ENCODE data around the gene MRM3. TPM values are rescaled to one million over a fixed set of nuclear protein-coding genes. Genes with fewer than 3 reads are reported as not detected.

The MRM3 gene
- total and polyA plus RNA-seq, 4 donors, result 8.5 to 17.5 (median 15.4) TPM

DNA sequence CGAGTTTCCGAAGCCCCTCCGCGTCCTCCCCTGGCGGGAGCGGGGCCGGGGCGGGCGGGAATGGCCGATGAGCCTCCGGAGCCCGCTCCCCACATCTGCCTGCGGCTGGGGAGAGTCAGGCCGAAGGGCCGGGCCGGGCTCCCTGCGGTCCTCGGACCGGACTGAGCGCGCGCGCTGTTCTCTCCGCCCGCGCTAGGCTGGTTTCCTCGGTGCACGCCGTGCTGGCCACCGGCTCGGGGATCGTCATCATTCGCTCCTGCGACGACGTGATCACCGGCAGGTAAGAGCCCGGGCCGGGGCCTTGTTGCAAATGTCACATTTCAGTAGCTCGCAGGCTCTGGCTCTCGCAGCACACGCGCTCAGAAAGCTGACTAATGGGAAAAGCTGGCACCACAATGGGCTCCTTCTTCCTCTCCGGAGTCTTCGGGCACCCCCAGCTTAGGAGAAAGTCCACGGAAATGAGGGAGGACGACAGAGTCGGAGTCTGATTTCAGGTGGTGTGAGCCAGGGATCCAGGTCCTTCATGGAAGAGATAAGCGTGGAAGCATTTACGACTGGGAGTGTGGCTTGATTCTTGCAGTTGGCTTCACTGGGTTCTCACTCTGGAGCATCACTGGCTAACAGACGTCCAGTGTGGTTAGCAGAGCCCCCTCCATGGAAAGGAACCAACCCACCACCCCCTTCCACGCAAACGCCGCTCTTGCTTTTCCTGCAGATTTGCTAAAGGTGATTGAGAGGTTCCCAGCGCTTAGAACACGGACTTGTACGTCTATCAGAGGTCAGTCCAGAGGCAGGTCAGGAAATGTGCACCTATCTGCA lies 49.0 kb upstream of the MRM3 start:
- no peak for DNase-seq (ENCODE audit: low spot score)
- H3K36me3 ChIP-seq (ENCODE audit: control insufficient read depth in 4 of 4, insufficient read depth in 3 of 4, low read depth in 1 of 4, low read length in 3 of 4), result no peaks in the 10 kb centered on the region
- H3K9ac ChIP-seq (ENCODE audit: low read depth in 1 of 2, low read length in 2 of 2), result peak overlapping the region in 1 of 2 donors; percentile 4
- WGBS, result 11% methylated on average over 57 of the region's 57 CpGs
- peak overlapping the region; percentile 44 to 91 (median 54) for H3K4me3 ChIP-seq (ENCODE audit: low read depth in 1 of 3, low read length in 3 of 3)
- H3K9me3 ChIP-seq (ENCODE audit: control insufficient read depth in 4 of 4, low read length in 3 of 4), result no peaks in the 10 kb centered on the region
- H3K27me3 ChIP-seq (ENCODE audit: control insufficient read depth in 4 of 4, insufficient read depth in 4 of 4, low read length in 3 of 4), result no peaks in the 10 kb centered on the region
- H3K27ac ChIP-seq (ENCODE audit: low read depth in 1 of 2, low read length in 2 of 2), result peak overlapping the region in 1 of 2 donors; percentile 25
- TF ChIP-seq TAF1 (conservative IDR thresholded peaks at IDR 0.05) (no peak), FOXA2 (IDR thresholded peaks at IDR 0.05) (no peak), EGR1 (IDR thresholded peaks at IDR 0.05; ENCODE audit: low read depth in 2 of 2) (no peak), HNF4G (IDR thresholded peaks at IDR 0.05) (no peak), SP1 (IDR thresholded peaks at IDR 0.05) (no peak), FOXA1 (IDR thresholded peaks at IDR 0.05) (no peak), RXRA (IDR thresholded peaks at IDR 0.05) (no peak), GABPA (IDR thresholded peaks at IDR 0.05 in 1 of 2, conservative IDR thresholded peaks at IDR 0.05 in 1 of 2) (no peak), JUND (IDR thresholded peaks at IDR 0.05) (no peak), HNF4A (conservative IDR thresholded peaks at IDR 0.05) (no peak), NR2F2 (IDR thresholded peaks at IDR 0.05) (no peak), RAD21 (IDR thresholded peaks at IDR 0.05) (no peak), YY1 (IDR thresholded peaks at IDR 0.05) (no peak)
- TF ChIP-seq, protein P1, sequence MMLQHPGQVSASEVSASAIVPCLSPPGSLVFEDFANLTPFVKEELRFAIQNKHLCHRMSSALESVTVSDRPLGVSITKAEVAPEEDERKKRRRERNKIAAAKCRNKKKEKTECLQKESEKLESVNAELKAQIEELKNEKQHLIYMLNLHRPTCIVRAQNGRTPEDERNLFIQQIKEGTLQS (IDR thresholded peaks at IDR 0.05), result no peak
- TF ChIP-seq, protein P2, sequence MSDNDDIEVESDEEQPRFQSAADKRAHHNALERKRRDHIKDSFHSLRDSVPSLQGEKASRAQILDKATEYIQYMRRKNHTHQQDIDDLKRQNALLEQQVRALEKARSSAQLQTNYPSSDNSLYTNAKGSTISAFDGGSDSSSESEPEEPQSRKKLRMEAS (IDR thresholded peaks at IDR 0.05), result no peak
- TF ChIP-seq, protein P3, sequence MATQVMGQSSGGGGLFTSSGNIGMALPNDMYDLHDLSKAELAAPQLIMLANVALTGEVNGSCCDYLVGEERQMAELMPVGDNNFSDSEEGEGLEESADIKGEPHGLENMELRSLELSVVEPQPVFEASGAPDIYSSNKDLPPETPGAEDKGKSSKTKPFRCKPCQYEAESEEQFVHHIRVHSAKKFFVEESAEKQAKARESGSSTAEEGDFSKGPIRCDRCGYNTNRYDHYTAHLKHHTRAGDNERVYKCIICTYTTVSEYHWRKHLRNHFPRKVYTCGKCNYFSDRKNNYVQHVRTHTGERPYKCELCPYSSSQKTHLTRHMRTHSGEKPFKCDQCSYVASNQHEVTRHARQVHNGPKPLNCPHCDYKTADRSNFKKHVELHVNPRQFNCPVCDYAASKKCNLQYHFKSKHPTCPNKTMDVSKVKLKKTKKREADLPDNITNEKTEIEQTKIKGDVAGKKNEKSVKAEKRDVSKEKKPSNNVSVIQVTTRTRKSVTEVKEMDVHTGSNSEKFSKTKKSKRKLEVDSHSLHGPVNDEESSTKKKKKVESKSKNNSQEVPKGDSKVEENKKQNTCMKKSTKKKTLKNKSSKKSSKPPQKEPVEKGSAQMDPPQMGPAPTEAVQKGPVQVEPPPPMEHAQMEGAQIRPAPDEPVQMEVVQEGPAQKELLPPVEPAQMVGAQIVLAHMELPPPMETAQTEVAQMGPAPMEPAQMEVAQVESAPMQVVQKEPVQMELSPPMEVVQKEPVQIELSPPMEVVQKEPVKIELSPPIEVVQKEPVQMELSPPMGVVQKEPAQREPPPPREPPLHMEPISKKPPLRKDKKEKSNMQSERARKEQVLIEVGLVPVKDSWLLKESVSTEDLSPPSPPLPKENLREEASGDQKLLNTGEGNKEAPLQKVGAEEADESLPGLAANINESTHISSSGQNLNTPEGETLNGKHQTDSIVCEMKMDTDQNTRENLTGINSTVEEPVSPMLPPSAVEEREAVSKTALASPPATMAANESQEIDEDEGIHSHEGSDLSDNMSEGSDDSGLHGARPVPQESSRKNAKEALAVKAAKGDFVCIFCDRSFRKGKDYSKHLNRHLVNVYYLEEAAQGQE (IDR thresholded peaks at IDR 0.05), result no peak
- H3K4me1 ChIP-seq (ENCODE audit: control insufficient read depth in 4 of 4, insufficient read depth in 4 of 4, low read length in 3 of 4), result peaks cover 0 to 14% (median 7%) of the 10 kb centered on the region in 4 donors

DNA sequence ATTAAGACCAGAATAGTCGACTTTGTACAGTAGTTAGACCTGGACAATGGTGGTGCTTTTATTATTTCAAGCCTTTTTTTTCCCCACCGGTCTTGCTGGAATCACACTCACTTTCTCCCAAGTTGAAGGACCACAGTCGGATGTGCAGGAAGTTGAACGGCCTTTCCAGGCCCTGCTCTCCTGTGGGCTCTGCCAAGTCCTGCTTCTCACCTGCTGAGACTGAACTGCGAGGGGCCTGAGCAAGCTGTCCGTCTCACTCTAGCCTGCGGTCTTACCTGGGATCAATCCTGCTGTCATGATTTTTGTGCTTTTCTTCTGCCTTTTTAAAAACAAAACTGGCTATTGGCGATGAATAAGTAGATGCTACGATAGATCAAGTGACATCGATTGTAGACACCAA lies 48.4 kb upstream of the MRM3 start:
- Histone ChIP-seq H3K9me3 (ENCODE audit: control insufficient read depth in 4 of 4, low read length in 3 of 4) (no peaks in the 10 kb centered on the region), H3K4me1 (ENCODE audit: control insufficient read depth in 4 of 4, insufficient read depth in 4 of 4, low read length in 3 of 4) (peaks cover 0 to 14% (median 7%) of the 10 kb centered on the region in 4 donors), H3K9ac (ENCODE audit: low read depth in 1 of 2, low read length in 2 of 2) (no peak overlapping the region), H3K36me3 (ENCODE audit: control insufficient read depth in 4 of 4, insufficient read depth in 3 of 4, low read depth in 1 of 4, low read length in 3 of 4) (no peaks in the 10 kb centered on the region), H3K27ac (ENCODE audit: low read depth in 1 of 2, low read length in 2 of 2) (no peak overlapping the region), H3K4me3 (ENCODE audit: low read depth in 1 of 3, low read length in 3 of 3) (no peak overlapping the region), H3K27me3 (ENCODE audit: control insufficient read depth in 4 of 4, insufficient read depth in 4 of 4, low read length in 3 of 4) (no peaks in the 10 kb centered on the region)
- 82% methylated on average over 10 of the region's 10 CpGs for WGBS
- no peak for DNase-seq (ENCODE audit: low spot score)
- TF ChIP-seq GABPA (IDR thresholded peaks at IDR 0.05 in 1 of 2, conservative IDR thresholded peaks at IDR 0.05 in 1 of 2) (no peak), TAF1 (conservative IDR thresholded peaks at IDR 0.05) (no peak), NR2F2 (IDR thresholded peaks at IDR 0.05) (no peak), FOXA1 (IDR thresholded peaks at IDR 0.05) (no peak), RXRA (IDR thresholded peaks at IDR 0.05) (no peak), RAD21 (IDR thresholded peaks at IDR 0.05) (no peak), FOXA2 (IDR thresholded peaks at IDR 0.05) (no peak)
- TF ChIP-seq, protein P2 (IDR thresholded peaks at IDR 0.05), result no peak
- TF ChIP-seq, protein P3 (IDR thresholded peaks at IDR 0.05), result no peak
- TF ChIP-seq, protein P4, sequence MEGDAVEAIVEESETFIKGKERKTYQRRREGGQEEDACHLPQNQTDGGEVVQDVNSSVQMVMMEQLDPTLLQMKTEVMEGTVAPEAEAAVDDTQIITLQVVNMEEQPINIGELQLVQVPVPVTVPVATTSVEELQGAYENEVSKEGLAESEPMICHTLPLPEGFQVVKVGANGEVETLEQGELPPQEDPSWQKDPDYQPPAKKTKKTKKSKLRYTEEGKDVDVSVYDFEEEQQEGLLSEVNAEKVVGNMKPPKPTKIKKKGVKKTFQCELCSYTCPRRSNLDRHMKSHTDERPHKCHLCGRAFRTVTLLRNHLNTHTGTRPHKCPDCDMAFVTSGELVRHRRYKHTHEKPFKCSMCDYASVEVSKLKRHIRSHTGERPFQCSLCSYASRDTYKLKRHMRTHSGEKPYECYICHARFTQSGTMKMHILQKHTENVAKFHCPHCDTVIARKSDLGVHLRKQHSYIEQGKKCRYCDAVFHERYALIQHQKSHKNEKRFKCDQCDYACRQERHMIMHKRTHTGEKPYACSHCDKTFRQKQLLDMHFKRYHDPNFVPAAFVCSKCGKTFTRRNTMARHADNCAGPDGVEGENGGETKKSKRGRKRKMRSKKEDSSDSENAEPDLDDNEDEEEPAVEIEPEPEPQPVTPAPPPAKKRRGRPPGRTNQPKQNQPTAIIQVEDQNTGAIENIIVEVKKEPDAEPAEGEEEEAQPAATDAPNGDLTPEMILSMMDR (IDR thresholded peaks at IDR 0.05; ENCODE audit: low read depth, low read length, missing input control), result no peak

Measured in liver (tissue), 9 donors.